SK-N-SH (cell line): ENCODE measurements around the gene SRA1. TPM values are rescaled to one million over a fixed set of nuclear protein-coding genes. Genes with fewer than 3 reads are reported as not detected.

ENCODE experiments used
- CHD2 ChIP-seq: fragments of 150-350 bp; IDR thresholded peaks from 2 replicates; pipeline ENCODE4 v1.6.1; 2018; ENCODE audit warnings: low read length; ENCODE audit not compliant: partially characterized antibody
- ELF1 ChIP-seq: IDR thresholded peaks from 2 replicates; pipeline ENCODE4 v1.4.0; 2012
- EP300 ChIP-seq, 2 experiments: IDR thresholded peaks; 2 replicates each; pipeline versions ENCODE4 v1.4.0 to v1.6.1; 2012; ENCODE audit warnings: borderline replicate concordance in 1 of 2, low read depth in 1 of 2, low read length in 1 of 2
- EZH2phosphoT487 ChIP-seq: fragments of 200-600 bp; sonication (generic); IDR thresholded peaks from 2 replicates; pipeline ENCODE4 v1.6.1; 2017; ENCODE audit warnings: low read depth, mixed run types, mild to moderate bottlenecking, antibody characterized with exemption, moderate library complexity, borderline replicate concordance
- FOXJ3 ChIP-seq: sonication (generic); formaldehyde crosslinking; IDR thresholded peaks from 2 replicates; pipeline ENCODE4 v1.5.1; 2020; ENCODE audit warnings: mild to moderate bottlenecking, missing genetic modification reagents
- GABPA ChIP-seq: IDR thresholded peaks from 2 replicates; pipeline ENCODE4 v1.4.0; 2012; ENCODE audit warnings: low read depth, mild to moderate bottlenecking
- MXI1 ChIP-seq: IDR thresholded peaks from 2 replicates; pipeline ENCODE4 v1.6.1; 2012; ENCODE audit warnings: mild to moderate bottlenecking, low read depth, low read length, improper control_type of control experiment
- NFIC ChIP-seq: IDR thresholded peaks from 2 replicates; pipeline ENCODE4 v1.4.0; 2012; ENCODE audit warnings: borderline replicate concordance
- NRF1 ChIP-seq: IDR thresholded peaks from 2 replicates; pipeline ENCODE4 v1.6.1; 2012; ENCODE audit warnings: low read depth, mild to moderate bottlenecking, low read length
- POLR2AphosphoS5 ChIP-seq: IDR thresholded peaks from 2 replicates; pipeline ENCODE4 v1.6.1; 2012; ENCODE audit warnings: low read depth, low read length
- RAD21 ChIP-seq: IDR thresholded peaks from 2 replicates; pipeline ENCODE4 v1.6.1; 2012; ENCODE audit warnings: mild to moderate bottlenecking, low read length
- RCOR1 ChIP-seq: fragments of 150-350 bp; IDR thresholded peaks from 2 replicates; pipeline ENCODE4 v1.6.1; 2017; ENCODE audit warnings: antibody characterized with exemption, low read length
- RFX5 ChIP-seq: IDR thresholded peaks from 2 replicates; pipeline ENCODE4 v1.6.1; 2012; ENCODE audit warnings: mild to moderate bottlenecking, improper control_type of control experiment, low read length
- SIN3A ChIP-seq: IDR thresholded peaks from 2 replicates; pipeline ENCODE4 v1.6.1; 2012; ENCODE audit warnings: low read depth, mild to moderate bottlenecking, low read length, moderate library complexity, borderline replicate concordance
- SMC3 ChIP-seq: IDR thresholded peaks from 2 replicates; pipeline ENCODE4 v1.6.1; 2012; ENCODE audit warnings: low read depth, low read length, improper control_type of control experiment
- TEAD4 ChIP-seq: IDR thresholded peaks from 2 replicates; pipeline ENCODE4 v1.4.0; 2012; ENCODE audit warnings: mild to moderate bottlenecking, borderline replicate concordance; ENCODE audit not compliant: insufficient read depth
- USF2 ChIP-seq: fragments of 150-350 bp; IDR thresholded peaks from 2 replicates; pipeline ENCODE4 v1.6.1; 2017; ENCODE audit warnings: antibody characterized with exemption, low read length, low read depth, borderline replicate concordance
- YY1 ChIP-seq: IDR thresholded peaks from 2 replicates; pipeline ENCODE4 v1.4.0; 2012; ENCODE audit warnings: low read depth, mild to moderate bottlenecking
- polyA plus RNA-seq, 3 experiments: library from polyadenylated mRNA; depleted of rRNA; stranded (reverse); fragments of >200 nt; gene quantifications; 2 replicates each; pipeline ENCODE4 v1.2.3, GENCODE V29; 2012
- TF ChIP-seq, protein P1 (sequence below): IDR thresholded peaks from 2 replicates; pipeline ENCODE4 v1.6.1; 2012; ENCODE audit warnings: mild to moderate bottlenecking, low read depth, low read length, moderate library complexity
- TF ChIP-seq, protein P2 (sequence below): IDR thresholded peaks from 2 replicates; pipeline ENCODE4; 2012
- TF ChIP-seq, protein P3 (sequence below): IDR thresholded peaks from 2 replicates; pipeline ENCODE4 v1.4.0; 2012; ENCODE audit warnings: low read depth

SRA1 gene
- polyA plus RNA-seq, 1 of the 3 experiments (the other 2 are of a cell fraction), result 35.9 TPM

- TF ChIP-seq NRF1, result peak; percentile 94
- peak; percentile 77 for TF ChIP-seq CHD2
- TF ChIP-seq, protein P1, sequence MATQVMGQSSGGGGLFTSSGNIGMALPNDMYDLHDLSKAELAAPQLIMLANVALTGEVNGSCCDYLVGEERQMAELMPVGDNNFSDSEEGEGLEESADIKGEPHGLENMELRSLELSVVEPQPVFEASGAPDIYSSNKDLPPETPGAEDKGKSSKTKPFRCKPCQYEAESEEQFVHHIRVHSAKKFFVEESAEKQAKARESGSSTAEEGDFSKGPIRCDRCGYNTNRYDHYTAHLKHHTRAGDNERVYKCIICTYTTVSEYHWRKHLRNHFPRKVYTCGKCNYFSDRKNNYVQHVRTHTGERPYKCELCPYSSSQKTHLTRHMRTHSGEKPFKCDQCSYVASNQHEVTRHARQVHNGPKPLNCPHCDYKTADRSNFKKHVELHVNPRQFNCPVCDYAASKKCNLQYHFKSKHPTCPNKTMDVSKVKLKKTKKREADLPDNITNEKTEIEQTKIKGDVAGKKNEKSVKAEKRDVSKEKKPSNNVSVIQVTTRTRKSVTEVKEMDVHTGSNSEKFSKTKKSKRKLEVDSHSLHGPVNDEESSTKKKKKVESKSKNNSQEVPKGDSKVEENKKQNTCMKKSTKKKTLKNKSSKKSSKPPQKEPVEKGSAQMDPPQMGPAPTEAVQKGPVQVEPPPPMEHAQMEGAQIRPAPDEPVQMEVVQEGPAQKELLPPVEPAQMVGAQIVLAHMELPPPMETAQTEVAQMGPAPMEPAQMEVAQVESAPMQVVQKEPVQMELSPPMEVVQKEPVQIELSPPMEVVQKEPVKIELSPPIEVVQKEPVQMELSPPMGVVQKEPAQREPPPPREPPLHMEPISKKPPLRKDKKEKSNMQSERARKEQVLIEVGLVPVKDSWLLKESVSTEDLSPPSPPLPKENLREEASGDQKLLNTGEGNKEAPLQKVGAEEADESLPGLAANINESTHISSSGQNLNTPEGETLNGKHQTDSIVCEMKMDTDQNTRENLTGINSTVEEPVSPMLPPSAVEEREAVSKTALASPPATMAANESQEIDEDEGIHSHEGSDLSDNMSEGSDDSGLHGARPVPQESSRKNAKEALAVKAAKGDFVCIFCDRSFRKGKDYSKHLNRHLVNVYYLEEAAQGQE, result no peak
- TF ChIP-seq RFX5, result no peak
- no peak; a peak in 1 of 4 replicates for TF ChIP-seq EP300 (IDR thresholded peaks at IDR 0.05; ENCODE audit: borderline replicate concordance in 1 of 2, low read depth in 1 of 2, low read length in 1 of 2)
- peak; percentile 93 for TF ChIP-seq POLR2AphosphoS5
- TF ChIP-seq NFIC, result no peak; the same call in 1 of the 2 replicates
- peak; percentile 39; the same call in 1 of the 2 replicates for TF ChIP-seq RCOR1
- TF ChIP-seq RAD21, result no peak
- TF ChIP-seq, protein P2, sequence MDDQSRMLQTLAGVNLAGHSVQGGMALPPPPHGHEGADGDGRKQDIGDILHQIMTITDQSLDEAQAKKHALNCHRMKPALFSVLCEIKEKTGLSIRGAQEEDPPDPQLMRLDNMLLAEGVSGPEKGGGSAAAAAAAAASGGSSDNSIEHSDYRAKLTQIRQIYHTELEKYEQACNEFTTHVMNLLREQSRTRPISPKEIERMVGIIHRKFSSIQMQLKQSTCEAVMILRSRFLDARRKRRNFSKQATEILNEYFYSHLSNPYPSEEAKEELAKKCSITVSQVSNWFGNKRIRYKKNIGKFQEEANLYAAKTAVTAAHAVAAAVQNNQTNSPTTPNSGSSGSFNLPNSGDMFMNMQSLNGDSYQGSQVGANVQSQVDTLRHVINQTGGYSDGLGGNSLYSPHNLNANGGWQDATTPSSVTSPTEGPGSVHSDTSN, result peak; percentile 77
- peak; percentile 91 for TF ChIP-seq MXI1
- TF ChIP-seq FOXJ3, result no peak
- no peak for TF ChIP-seq TEAD4
- TF ChIP-seq, protein P3, sequence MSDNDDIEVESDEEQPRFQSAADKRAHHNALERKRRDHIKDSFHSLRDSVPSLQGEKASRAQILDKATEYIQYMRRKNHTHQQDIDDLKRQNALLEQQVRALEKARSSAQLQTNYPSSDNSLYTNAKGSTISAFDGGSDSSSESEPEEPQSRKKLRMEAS, result peak; percentile 97
- no peak for TF ChIP-seq SMC3
- TF ChIP-seq SIN3A, result no peak; the same call in 1 of the 2 replicates
- TF ChIP-seq YY1, result peak; percentile 98
- peak; percentile 71 for TF ChIP-seq USF2
- no peak for TF ChIP-seq EZH2phosphoT487
- peak; percentile 74 for TF ChIP-seq ELF1
- TF ChIP-seq GABPA, result peak; percentile 82
These were observed 7.1 kb upstream of the SRA1 start, which contains the start of the genes APBB3 and SLC35A4 (continued) for GRCh38 chr5:140564196-140565023.
